Adipocyte (in vitro differentiated cells): ENCODE results near the gene ZNF714.

ENCODE experiments used
- DNase-seq: peaks from one replicate; pipeline ENCODE4 v3.0.0-alpha.2; 2015; ENCODE audit warnings: low read depth
- H3K27me3 ChIP-seq: replicated peaks from 2 replicates; pipeline ENCODE4 v1.7.0; 2013; ENCODE audit warnings: mild to moderate bottlenecking, low read length, moderate library complexity; ENCODE audit not compliant: control insufficient read depth, insufficient read depth
- H3K36me3 ChIP-seq: 2 replicates; pipeline ENCODE4 v1.7.0; 2013; ENCODE audit warnings: low read length, mild to moderate bottlenecking, moderate library complexity; ENCODE audit not compliant: control insufficient read depth, insufficient read depth, severe bottlenecking
- H3K4me1 ChIP-seq: 2 replicates; pipeline ENCODE4 v1.7.0; 2013; ENCODE audit warnings: mild to moderate bottlenecking, low read length, moderate library complexity; ENCODE audit not compliant: control insufficient read depth, insufficient read depth
- H3K4me3 ChIP-seq: 2 replicates; pipeline ENCODE4 v1.7.0; 2013; ENCODE audit warnings: mild to moderate bottlenecking, low read length, moderate library complexity
- H3K9ac ChIP-seq: 2 replicates; pipeline ENCODE4 v1.7.0; 2013; ENCODE audit warnings: mild to moderate bottlenecking, low read length, moderate library complexity
- H3K9me3 ChIP-seq: 2 replicates; pipeline ENCODE4 v1.7.0; 2013; ENCODE audit warnings: mild to moderate bottlenecking, low read length, moderate library complexity; ENCODE audit not compliant: control insufficient read depth

The ZNF714 gene

DNA sequence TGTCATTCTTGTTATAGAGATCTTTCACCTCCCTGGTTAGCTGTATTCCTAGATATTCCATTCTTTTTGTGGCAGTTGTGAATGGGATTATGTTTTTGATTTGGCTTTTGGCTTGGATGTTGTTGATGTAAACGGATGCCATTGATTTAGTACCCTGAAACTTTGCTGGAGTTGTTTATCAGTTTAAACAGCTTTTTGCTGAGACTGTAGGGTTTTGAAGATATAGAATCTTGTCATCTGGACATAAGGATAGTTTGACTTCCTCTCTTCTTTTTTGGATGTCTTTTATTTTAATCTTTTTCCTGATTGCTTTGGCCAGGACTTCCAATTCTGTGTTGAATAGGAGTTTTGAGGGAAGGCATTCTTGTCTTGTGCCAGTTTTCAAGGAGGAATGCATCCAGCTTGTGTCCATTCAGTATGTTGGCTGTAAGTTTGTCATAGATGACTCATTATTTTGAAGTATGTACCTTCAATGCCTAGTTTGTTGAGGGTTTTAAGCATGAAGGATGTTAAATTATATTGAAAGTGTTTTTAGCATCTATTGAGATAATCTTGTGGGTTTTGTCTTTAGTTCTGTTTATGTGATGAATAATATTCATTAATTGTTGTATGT, 76.6 kb downstream of the ZNF714 start:
- Histone ChIP-seq H3K9ac (no peak overlapping the region), H3K27me3 (no peaks in the 10 kb centered on the region), H3K9me3 (peaks cover 3% of the 10 kb centered on the region), H3K4me1 (peaks cover 5% of the 10 kb centered on the region), H3K36me3 (peaks cover 38% of the 10 kb centered on the region), H3K4me3 (no peak overlapping the region)
- DNase-seq: peak; percentile 61

DNA sequence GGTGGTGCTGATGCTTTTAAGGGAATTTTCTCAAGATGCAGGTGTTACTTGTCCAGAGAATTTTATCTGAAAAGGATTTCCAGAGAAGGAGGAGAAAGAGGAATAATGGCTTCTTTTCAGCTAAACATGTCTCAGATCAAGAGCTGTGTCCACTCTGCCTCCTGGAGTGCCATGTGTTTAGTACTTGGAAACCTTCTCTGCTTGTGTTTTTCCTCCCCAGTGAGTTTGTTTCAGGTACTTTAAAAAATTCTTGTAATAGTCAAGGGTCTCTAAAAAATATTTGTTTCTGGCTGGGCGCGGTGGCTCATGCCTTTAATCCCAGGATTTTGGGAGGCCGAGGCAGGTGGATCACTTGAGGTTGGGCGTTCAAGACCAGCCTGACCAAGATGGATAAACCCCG, 82.5 kb downstream of the ZNF714 start:
- no peak overlapping the region for H3K4me3 ChIP-seq
- no peaks in the 10 kb centered on the region for H3K27me3 ChIP-seq
- H3K9ac ChIP-seq: no peak overlapping the region
- DNase-seq: no peak
- H3K9me3 ChIP-seq: peaks cover 3% of the 10 kb centered on the region
- H3K4me1 ChIP-seq: no peaks in the 10 kb centered on the region
- peaks cover 73% of the 10 kb centered on the region for H3K36me3 ChIP-seq

DNA sequence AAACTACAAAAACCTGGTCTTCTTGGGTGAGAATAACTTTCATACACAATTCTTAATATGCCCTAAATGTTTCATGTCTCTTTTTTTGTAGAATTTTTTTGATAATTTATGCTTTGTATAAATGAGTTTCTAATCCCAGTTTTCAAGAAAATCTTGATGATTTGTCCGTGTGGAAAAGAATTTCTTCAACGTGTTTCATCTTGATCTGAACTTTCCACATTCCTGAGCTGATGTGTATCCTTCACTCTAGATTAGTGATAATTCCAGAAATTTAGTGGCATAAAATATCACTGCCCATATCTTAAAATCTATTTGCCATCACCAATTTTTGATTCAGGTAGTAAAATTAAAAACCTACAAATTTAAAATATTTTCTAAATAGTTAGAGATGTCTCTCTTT, 84.4 kb downstream of the ZNF714 start:
- DNase-seq: no peak
- Histone ChIP-seq H3K9ac (no peak overlapping the region), H3K27me3 (no peaks in the 10 kb centered on the region), H3K4me3 (no peak overlapping the region), H3K9me3 (no peaks in the 10 kb centered on the region), H3K4me1 (no peaks in the 10 kb centered on the region), H3K36me3 (peaks cover 85% of the 10 kb centered on the region)
